Kidney epithelial cell (primary cell): ENCODE measurements around the gene ZNF516. TPM values are rescaled to one million over a fixed set of nuclear protein-coding genes. Genes with fewer than 3 reads are reported as not detected.

Experiments used
- DNase-seq: peaks from one replicate; pipeline ENCODE4 v3.0.0-alpha.2; 2010; ENCODE audit warnings: low read depth
- H3K27me3 ChIP-seq: 2 replicates; pipeline ENCODE4 v1.6.0; 2011; ENCODE audit warnings: low read length; ENCODE audit not compliant: control insufficient read depth, insufficient read depth
- H3K36me3 ChIP-seq: 2 replicates; pipeline ENCODE4 v1.5.1; 2011; ENCODE audit warnings: low read length; ENCODE audit not compliant: control insufficient read depth, insufficient read depth
- H3K4me3 ChIP-seq: 2 replicates; pipeline ENCODE4 v1.5.1; 2011; ENCODE audit warnings: low read depth, mild to moderate bottlenecking, control low read depth, low read length
- CTCF ChIP-seq: IDR thresholded peaks from 2 replicates; pipeline ENCODE4 v1.5.1; 2011; ENCODE audit warnings: mild to moderate bottlenecking, moderate library complexity, low read length, control low read depth, inconsistent platforms; ENCODE audit not compliant: insufficient read depth, poor library complexity, severe bottlenecking
- total RNA-seq: library from RNA; depleted of rRNA; stranded (reverse); fragments of >200 nt; gene quantifications from 2 replicates; pipeline ENCODE4 v1.2.3, GENCODE V29; 2015

ZNF516 gene
- total RNA-seq, 1 donor from 2014 or later, result 56.1 TPM

DNA sequence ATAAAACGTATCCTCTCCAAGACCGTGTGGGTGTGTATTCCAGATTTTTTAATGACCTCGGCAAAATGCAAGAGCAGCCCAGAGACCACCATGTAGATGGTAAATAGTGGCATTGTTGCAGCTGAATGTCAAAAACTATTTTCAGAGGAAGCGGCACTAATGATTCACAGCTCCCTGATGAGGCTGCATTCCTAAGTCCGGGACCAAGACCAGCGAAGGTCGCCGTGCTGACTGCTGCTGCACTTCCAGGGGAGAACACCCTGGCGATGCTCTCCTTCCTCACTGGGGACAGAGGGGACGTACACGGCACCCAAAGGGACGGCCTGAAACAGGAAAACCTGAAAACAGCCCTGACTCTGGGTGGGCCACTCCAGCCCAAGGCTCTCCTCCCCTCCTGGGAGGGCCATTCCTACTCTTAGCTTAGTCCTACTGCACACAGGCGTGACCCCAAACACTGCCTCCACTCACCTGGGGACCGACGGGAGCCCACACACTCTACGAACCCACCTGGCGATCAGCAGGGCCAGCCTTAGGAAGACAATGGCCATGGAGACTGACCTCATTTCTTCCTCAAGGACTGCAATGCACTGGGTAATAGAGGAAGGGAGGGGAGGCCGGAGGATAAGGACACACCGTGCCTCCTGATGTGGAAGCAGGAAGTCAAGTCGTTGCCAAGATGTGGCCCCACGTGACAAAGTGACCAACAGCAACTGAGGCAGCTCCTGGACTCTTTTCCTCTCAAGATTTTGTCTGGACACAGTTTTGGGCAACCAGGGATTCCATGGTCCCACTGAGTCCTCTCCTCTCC, 82.8 kb downstream of the ZNF516 start:
- no peaks in the 10 kb centered on the region for H3K27me3 ChIP-seq
- H3K4me3 ChIP-seq, result no peak overlapping the region
- DNase-seq, result no peak
- no peak for TF ChIP-seq CTCF
- no peaks in the 10 kb centered on the region for H3K36me3 ChIP-seq

- Histone ChIP-seq H3K36me3 (no peaks in the 10 kb centered on the region), H3K4me3 (no peak overlapping the region), H3K27me3 (no peaks in the 10 kb centered on the region)
- TF ChIP-seq CTCF, result no peak
- DNase-seq, result no peak
Observed at GRCh38 chr18:76410660-76411417, 84.2 kb downstream of the ZNF516 start.

- H3K36me3 ChIP-seq, result no peaks in the 10 kb centered on the region
- H3K27me3 ChIP-seq, result no peaks in the 10 kb centered on the region
- no peak for DNase-seq
- TF ChIP-seq CTCF, result no peak
- H3K4me3 ChIP-seq, result no peak overlapping the region
Observed at GRCh38 chr18:76410033-76410432, 85.0 kb downstream of the ZNF516 start.

DNA sequence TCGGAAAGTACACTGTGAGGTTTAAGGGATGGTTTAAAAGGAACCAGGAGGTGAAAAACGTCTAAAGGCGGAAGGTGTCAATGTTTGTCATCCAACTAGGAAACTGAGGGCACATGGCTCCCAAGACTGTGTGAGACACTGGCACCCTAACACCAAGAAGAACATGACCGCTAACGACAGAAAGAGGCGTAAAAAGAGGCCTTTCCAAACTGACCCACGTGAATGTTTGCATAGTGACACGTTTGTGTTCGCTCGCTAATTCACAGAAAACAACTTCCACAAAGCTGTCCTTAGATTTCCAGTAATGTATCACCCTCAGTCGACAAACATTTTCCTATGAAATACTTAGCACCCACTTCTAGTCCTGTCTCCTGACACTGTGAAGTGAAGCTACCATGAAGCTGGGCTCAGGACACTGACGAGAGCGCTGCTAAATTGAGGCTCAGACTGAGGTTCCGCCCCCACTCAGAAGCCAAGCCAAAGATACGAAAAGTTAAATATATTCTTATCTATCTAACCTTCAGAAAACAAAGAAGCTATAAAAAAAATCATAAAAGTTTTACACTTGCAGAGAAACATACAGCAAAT, 86.5 kb downstream of the ZNF516 start:
- no peak overlapping the region for H3K4me3 ChIP-seq
- TF ChIP-seq CTCF, result no peak
- H3K27me3 ChIP-seq, result no peaks in the 10 kb centered on the region
- DNase-seq, result no peak
- no peaks in the 10 kb centered on the region for H3K36me3 ChIP-seq

DNA sequence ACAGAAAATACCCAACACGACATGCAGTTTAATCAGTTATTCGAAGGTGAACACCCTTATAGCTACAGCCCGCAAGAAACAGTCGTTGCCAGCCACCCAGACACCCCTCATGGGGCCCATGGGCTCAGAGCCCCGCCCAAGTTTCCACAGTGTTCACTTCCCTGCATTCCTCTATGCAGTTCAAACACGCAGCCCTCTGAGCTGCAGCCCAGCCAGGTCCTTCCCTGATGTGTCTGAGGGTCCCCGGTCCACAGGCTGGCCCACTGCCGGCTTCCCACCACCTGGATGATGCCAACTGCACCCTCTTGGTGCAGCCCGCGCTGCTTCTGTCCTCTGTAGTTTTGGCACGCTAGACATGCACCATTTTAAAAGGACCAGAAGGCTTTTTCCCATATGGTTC, 87.4 kb downstream of the ZNF516 start:
- no peak overlapping the region for H3K4me3 ChIP-seq
- DNase-seq, result no peak
- no peak for TF ChIP-seq CTCF
- no peaks in the 10 kb centered on the region for H3K36me3 ChIP-seq
- no peaks in the 10 kb centered on the region for H3K27me3 ChIP-seq
